NOMO-1 treated with dmso at 0.1 percent for 144 hours (cell line): ENCODE measurements around the gene CHST12.

Experiments used
- DNase-seq: peaks from one replicate; lab custom pipeline; 2025; ENCODE audit not compliant: unreplicated experiment; lab: John Stamatoyannopoulos, UW

CHST12 gene

DNA sequence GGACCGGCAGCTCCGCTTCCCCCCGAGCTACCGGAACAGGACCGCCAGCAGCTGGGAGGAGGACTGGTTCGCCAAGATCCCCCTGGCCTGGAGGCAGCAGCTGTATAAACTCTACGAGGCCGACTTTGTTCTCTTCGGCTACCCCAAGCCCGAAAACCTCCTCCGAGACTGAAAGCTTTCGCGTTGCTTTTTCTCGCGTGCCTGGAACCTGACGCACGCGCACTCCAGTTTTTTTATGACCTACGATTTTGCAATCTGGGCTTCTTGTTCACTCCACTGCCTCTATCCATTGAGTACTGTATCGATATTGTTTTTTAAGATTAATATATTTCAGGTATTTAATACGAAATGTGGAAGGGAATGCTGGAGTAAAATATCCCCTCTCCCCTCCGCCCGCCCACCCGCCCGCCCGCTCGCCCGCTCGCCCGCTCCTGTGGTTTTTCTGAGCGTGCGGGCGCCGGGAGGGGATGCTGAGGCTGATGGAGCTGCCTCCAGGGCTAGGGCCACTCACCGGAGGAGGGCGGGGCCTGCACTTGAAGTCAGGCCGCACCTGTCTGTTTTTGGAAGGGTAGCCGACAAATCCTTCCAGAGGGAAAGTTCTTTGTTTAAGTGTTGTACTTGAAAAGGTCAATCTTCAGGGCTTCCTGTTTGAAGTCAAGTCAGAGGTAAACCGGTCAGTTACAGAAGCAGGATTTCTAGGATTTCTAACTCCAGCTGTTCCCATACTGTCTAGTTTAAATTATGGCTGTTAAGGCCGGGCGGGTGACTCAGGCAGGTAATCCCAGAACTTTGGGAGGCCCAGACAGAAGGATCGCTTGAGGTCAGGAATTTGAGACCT lies 30.5 kb downstream of the CHST12 start:
- DNase-seq = no peak

DNA sequence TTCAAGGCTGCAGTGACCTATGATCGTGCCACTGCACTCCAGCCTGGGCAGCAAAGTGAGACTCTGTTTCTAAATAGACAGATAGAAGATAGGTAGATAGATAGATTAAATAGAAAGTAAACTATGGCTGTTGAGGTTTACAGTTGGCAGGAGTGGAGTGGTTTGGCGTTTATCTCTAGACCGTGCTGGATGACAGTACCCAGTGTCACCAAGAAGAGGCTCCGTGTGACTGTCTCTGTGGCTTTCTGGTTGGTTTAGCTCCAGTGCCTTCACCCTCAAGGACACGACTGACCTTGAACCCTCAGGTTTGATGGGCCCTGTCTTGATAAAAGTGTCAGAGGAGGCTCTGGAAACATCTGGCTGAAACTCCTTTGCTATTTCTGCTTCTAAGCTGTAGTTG lies 31.7 kb downstream of the CHST12 start:
- no peak for DNase-seq

- DNase-seq = no peak
These were observed 33.1 kb downstream of the CHST12 start for GRCh38 chr7:2436341-2437104.

DNA sequence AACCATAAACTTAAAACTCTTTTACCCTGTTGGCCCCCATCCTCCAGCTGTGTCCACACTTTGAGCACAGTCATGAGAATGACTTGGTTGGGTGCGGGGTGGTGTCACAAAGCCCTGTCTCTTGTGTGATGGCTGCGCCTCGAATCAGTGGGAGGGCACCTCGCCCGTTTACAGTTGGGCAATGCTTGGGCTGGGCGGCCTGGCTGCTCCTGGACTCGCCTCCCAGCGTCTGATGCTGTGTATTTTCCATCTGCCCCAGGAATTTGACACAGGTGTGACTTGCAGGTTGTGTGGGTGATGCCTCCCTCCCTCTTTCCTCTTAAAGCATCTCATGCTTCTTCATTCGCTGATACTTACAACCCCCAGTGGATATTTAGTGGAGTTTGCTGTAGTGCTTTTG lies 33.7 kb downstream of the CHST12 start:
- no peak for DNase-seq

DNA sequence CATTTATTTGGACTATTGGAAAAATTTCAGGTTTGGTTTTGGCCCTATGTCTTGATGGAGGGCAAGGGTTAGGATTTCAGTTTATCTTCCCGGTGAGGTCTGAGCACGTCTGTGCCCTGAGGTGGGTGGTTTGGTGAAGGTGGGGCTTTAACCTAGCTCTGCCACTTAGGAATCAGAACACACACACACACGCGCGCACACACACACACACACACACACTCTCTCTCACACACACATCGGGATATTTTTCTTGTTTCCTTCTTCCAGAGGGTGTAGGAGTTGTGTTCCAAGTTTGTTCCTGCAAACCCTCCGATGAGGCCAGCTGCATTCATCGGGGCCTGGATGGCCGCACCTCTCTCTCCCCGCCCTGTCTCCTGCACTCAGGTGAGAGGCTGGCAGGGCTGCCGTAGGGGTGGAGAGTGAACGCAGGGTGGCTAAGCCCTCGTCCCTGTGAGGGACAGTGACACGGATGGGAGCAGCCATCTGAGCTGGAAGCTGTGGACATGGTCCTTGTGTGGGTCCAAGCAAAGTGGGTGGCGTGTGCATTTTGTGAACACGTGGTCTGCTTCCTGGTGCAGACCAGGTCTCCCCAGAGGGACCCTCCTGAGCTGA lies 34.2 kb downstream of the CHST12 start:
- no peak for DNase-seq

DNA sequence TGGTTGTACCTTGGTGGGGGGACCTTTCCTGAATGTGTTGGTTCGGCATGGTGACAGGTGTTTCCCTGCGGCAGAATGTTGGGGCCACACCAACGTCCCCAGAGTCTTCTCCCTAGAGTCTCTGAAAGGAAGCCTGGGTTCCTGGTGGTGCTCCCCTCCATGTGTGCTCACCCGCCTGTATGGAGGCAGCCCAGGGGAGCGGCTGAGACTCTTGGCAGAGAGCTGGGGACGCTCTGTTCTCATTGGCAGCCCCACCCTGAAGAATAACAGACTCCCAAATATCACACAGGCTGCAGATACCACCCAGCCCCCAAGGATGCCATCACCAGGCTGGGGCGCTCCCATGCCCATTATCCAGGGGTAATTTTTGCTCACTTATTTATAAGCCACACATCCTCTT lies 34.8 kb downstream of the CHST12 start:
- no peak for DNase-seq

GRCh38 chr7:2438775-2439174 lies 35.4 kb downstream of the CHST12 start:
- no peak for DNase-seq

GRCh38 chr7:2440608-2441245 lies 37.3 kb downstream of the CHST12 start:
- DNase-seq = no peak

- no peak for DNase-seq
These were observed 38.1 kb downstream of the CHST12 start for GRCh38 chr7:2441430-2442058.

DNA sequence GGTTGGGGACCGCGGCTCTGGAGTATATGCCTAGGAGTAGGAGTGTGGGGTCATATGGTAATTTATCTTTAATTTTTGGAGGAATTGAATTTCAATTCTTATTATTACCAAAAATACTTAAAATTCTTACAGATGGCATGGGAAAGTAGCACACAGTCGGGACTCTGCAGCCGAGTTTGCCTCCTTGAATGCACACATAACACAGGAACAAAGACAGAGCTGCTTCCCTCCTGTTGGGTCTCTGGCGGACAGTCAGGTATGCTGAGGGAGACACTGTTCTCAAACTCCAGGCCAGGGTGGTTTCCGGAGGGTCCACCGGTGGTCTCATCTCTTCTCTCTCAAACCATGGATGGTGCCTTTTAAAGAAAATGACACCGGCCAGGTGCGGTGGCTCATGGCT lies 40.1 kb downstream of the CHST12 start:
- DNase-seq = no peak

DNA sequence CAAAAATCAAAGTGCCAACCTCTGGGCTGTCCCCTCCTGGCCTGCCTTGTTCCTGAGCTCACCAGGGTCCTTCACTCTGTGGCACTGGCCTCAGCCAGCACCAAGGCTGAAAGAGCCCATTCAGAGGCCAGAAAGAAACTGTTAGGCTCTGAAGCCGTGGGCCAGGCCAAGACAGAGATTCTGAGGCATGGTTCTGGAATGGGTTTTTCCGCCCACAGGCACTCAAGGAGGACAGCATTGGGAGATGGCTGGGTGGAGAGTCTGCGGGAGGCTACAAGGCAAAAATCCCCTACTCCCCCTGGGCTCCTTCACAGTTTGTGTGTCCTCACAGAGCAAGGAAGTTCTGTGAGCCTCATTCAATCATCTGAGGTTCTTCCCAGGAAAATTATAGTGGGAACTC lies 41.1 kb downstream of the CHST12 start:
- no peak for DNase-seq

DNA sequence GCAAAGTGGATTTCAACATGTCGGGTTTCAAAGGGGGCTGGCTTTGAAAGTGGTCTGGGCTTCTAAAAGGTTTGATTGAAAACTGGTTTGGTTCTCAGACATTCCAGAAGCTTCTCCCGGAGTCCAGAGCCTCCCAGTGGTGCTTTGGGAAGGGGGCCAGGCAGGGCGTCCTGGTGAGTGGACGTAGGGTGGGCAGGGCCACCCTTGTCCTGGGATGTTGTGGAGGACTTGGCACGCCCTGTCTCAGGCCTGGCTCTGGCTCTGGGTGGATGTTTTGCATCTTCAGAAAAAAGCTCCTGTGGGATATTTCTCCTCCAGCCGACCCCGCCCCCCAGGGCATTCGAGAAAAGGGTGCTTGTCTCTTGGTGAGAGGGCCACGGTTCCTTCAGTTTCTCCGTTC lies 41.6 kb downstream of the CHST12 start:
- no peak for DNase-seq

DNA sequence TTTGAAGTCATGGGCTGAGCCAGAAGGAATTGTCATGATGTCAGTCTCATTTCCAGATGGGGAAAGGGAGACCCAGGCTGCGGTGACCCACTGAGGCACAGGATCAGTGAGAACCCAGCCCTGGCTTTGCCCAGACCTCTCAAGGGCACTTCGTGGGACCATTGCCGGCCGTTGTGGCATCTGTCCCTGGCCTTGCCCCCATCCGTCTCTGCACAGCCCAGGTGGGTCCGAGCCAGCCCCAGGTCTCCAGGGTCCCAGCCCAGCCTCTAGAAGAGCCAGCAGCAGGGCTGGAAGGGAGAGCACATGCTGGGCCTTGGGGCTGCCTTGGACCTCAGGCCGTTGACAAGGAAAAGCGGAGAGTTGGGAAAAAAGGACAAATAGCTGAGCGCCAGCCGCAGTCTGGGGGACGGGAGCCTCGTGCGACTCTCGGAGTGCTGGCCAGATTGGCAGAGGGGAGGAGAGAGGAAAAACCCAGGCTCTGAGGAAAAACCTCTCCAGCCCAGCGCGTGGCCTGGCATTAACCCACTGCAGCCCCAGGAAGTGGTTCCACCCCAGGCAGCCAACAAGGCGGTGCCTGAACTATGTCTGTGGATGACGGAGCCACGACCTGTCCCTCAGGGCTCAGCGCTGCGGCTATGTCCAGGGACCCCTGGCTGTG lies 42.6 kb downstream of the CHST12 start:
- no peak for DNase-seq

- no peak for DNase-seq
These were observed 43.3 kb downstream of the CHST12 start for GRCh38 chr7:2446676-2447075.

DNA sequence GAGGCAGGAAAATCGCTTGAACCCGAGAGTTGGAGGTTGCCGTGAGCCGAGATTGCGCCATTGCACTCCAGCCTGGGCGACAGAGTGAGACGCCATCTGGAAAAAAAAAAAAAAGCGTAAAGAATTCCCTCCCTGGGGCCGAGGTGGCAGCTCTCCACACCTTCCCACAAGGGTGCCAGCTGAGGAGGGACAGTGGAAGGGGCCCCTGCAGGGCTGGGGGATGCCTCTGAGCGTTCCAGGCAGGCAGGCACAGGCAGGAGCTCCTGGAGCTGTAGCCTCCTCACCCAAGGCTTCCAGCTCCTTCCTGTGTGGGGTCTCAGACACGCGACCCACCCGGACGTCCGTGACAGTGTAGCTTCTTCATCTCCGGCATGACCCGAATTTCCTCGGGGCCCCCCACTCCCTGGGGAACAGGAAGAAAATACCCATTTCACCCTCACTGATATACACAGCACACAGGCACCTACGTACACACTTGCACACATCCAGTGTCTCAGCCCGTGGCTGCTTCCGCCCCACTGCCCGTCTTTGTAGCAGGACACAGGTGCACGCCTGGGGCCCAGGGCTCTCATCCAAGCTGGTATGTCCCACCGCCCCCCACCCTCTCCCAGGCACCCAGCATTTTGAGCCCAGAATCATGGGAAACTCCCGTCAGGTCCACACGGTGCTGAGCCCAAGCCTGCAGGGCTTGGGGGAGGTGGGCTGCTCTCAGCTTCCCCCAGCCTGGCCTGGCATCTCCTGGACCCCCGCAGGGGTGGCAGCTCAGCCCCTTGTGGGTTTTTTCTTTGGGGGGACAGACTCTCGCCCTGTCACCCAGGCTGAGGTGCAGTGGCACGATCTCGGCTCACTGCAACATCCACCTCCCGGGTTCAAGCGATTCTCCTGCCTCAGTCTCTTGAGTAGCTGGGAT lies 47.0 kb downstream of the CHST12 start:
- DNase-seq = no peak

- DNase-seq = peak; percentile 58
These were observed 48.0 kb downstream of the CHST12 start for GRCh38 chr7:2451171-2452073.

DNA sequence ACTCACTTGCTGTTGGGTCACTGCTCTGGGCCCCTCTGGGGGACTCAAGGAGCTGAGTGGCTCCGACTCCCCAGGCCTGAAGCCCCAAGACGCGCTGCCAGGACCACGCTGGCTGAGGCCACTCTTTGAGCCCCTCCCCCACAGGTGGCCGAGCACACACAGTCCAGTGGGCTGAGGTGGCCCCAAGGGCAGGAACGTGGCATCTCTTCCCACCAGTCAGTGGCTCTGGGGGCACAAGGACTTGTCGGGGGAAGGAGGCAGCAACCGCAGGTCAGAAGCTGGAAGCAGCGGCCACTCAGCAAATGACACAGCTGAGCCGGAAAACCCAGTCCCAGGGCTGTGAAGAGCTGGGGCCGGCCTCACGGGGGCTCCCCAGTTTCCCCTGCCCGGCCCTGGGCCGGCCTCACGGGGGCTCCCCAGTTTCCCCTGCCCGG lies 48.7 kb downstream of the CHST12 start:
- DNase-seq = no peak

DNA sequence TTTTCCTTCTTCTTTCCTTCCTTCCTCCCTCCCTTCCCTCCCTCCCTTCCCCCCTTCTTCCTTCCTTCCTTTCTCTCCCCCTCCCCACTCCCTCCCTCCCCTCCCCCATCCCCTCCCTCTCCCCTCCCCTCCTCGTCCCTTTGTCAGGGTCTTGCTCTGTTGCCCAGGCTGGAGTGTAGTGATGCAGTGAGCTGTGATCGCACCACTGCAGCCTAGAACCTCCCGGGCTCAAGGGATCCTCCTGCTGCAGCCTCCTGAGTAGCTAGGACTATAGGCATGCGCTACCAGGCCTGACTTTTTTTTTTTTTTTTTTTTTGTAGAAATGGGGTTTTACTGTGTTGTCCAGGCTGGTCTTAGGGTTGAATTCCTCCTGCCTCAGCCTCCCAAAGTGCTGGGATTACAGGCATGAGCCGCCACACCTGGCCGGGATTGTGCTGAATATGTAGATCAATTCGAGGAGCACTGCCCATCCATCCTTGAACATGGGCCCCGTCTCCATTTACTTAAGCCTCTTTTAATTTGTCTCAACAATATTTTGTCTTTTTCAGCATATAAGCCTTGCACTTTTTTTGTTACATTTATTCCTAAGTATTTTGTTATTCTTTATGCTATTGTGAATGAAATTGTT lies 49.3 kb downstream of the CHST12 start:
- no peak for DNase-seq
